WTC11 (cell line): ENCODE data around the gene RAN. TPM values are rescaled to one million over a fixed set of nuclear protein-coding genes. Genes with fewer than 3 reads are reported as not detected.

Experiments used
- ATAC-seq: fragments of 200-7000 bp; cut with Tn5 transposase; 2 replicates; pipeline ENCODE4 v1.10.0; 2021; ENCODE audit warnings: mild to moderate bottlenecking, moderate library complexity
- CTCF ChIA-PET: fragments of 300-600 bp; sonication (Branson Sonifier 250); formaldehyde crosslinking; loops from one replicate; lab custom pipeline; 2021; ENCODE audit warnings: antibody characterized with exemption; lab: Charles Lee
- POLR2A ChIA-PET: fragments of 350-600 bp; sonication (Branson Sonifier 250); formaldehyde crosslinking; loops from one replicate; lab custom pipeline; 2021; ENCODE audit warnings: antibody characterized with exemption; lab: Charles Lee
- DNase-seq: peaks from one replicate; pipeline ENCODE4 v3.0.0; 2021; ENCODE audit warnings: low spot score
- H3K27ac Mint-ChIP-seq: 2 replicates; pipeline ENCODE4 v1.8.0; 2021; ENCODE audit warnings: mixed read lengths
- H3K27me3 Mint-ChIP-seq: 2 replicates; pipeline ENCODE4 v1.8.0; 2021; ENCODE audit warnings: low read depth, mild to moderate bottlenecking, moderate library complexity, mixed read lengths
- H3K36me3 Mint-ChIP-seq: 2 replicates; pipeline ENCODE4 v1.8.0; 2021; ENCODE audit warnings: mixed read lengths
- H3K4me1 Mint-ChIP-seq: 2 replicates; pipeline ENCODE4 v1.8.0; 2022; ENCODE audit warnings: mixed read lengths
- H3K4me3 Mint-ChIP-seq: 2 replicates; pipeline ENCODE4 v1.8.0; 2021; ENCODE audit warnings: mild to moderate bottlenecking, moderate library complexity, mixed read lengths
- H3K9me3 Mint-ChIP-seq: 2 replicates; pipeline ENCODE4 v1.8.0; 2021; ENCODE audit warnings: mixed read lengths
- E2F4 ChIP-seq: sonication (generic); formaldehyde crosslinking; IDR thresholded peaks from 2 replicates; pipeline ENCODE4 v1.8.1; 2022; ENCODE audit warnings: low read depth, mild to moderate bottlenecking, moderate library complexity, missing genetic modification reagents, borderline replicate concordance
- ETV6 ChIP-seq: sonication (generic); formaldehyde crosslinking; IDR thresholded peaks from 2 replicates; pipeline ENCODE4 v1.8.1; 2022; ENCODE audit warnings: mild to moderate bottlenecking, missing genetic modification reagents
- FOXP1 ChIP-seq: sonication (generic); formaldehyde crosslinking; IDR thresholded peaks from 2 replicates; pipeline ENCODE4 v1.8.0; 2022; ENCODE audit warnings: missing genetic modification reagents, mild to moderate bottlenecking, moderate library complexity, borderline replicate concordance
- GTF2I ChIP-seq: fragments of 250-450 bp; sonication (Bioruptor Pico); conservative IDR thresholded peaks from 2 replicates; pipeline ENCODE4 v1.4.0; 2021; ENCODE audit warnings: mild to moderate bottlenecking
- JAZF1 ChIP-seq: fragments of 250-450 bp; sonication (Bioruptor Pico); IDR thresholded peaks from 2 replicates; pipeline ENCODE4 v1.9.0; 2021; ENCODE audit warnings: moderate library complexity, mild to moderate bottlenecking, inconsistent platforms
- MAX ChIP-seq: sonication (generic); formaldehyde crosslinking; IDR thresholded peaks from 2 replicates; pipeline ENCODE4 v1.8.0; 2022; ENCODE audit warnings: mild to moderate bottlenecking, missing genetic modification reagents
- MXD4 ChIP-seq: fragments of 250-450 bp; sonication (Bioruptor Pico); IDR thresholded peaks from 2 replicates; pipeline ENCODE4 v1.8.0; 2021; ENCODE audit warnings: mild to moderate bottlenecking, moderate library complexity, borderline replicate concordance
- PRRX2 ChIP-seq: fragments of 250-450 bp; sonication (Bioruptor Pico); IDR thresholded peaks from 2 replicates; pipeline ENCODE4 v1.8.0; 2021; ENCODE audit warnings: mild to moderate bottlenecking
- TEAD1 ChIP-seq: sonication (generic); formaldehyde crosslinking; IDR thresholded peaks from 2 replicates; pipeline ENCODE4 v1.8.0; 2022; ENCODE audit warnings: mild to moderate bottlenecking, missing genetic modification reagents
- ZNF121 ChIP-seq: sonication (generic); formaldehyde crosslinking; IDR thresholded peaks from 2 replicates; pipeline ENCODE4 v1.8.0; 2023; ENCODE audit warnings: missing genetic modification reagents
- ZNF138 ChIP-seq: sonication (generic); formaldehyde crosslinking; conservative IDR thresholded peaks from 2 replicates; pipeline ENCODE4 v1.8.1; 2022; ENCODE audit warnings: mild to moderate bottlenecking, moderate library complexity, missing genetic modification reagents
- ZNF232 ChIP-seq: sonication (generic); formaldehyde crosslinking; IDR thresholded peaks from 2 replicates; pipeline ENCODE4 v1.8.0; 2022; ENCODE audit warnings: mild to moderate bottlenecking, missing genetic modification reagents
- ZNF416 ChIP-seq: fragments of 250-450 bp; sonication (Bioruptor Pico); IDR thresholded peaks from 2 replicates; pipeline ENCODE4 v1.9.0; 2021; ENCODE audit warnings: mild to moderate bottlenecking, inconsistent platforms
- total RNA-seq: library from RNA; stranded (reverse); gene quantifications from 3 replicates; pipeline ENCODE4 v1.2.3, GENCODE V29; 2021
- TF ChIP-seq, protein P1 (sequence below): sonication (generic); formaldehyde crosslinking; IDR thresholded peaks from 2 replicates; pipeline ENCODE4 v1.8.1; 2022; ENCODE audit warnings: low read depth, missing genetic modification reagents, borderline replicate concordance
- TF ChIP-seq, protein P2 (sequence below): sonication (generic); formaldehyde crosslinking; IDR thresholded peaks from 2 replicates; pipeline ENCODE4 v1.8.1; 2022; ENCODE audit warnings: mild to moderate bottlenecking, moderate library complexity, missing genetic modification reagents
- TF ChIP-seq, protein P3 (sequence below): sonication (generic); formaldehyde crosslinking; IDR thresholded peaks from 2 replicates; pipeline ENCODE4 v1.8.0; 2023; ENCODE audit warnings: missing genetic modification reagents, mild to moderate bottlenecking, borderline replicate concordance
- TF ChIP-seq, protein P4 (sequence below): sonication (generic); formaldehyde crosslinking; IDR thresholded peaks from 2 replicates; pipeline ENCODE4 v1.8.0; 2022; ENCODE audit warnings: mild to moderate bottlenecking, missing genetic modification reagents
- TF ChIP-seq, protein P5 (sequence below): sonication (generic); formaldehyde crosslinking; IDR thresholded peaks from 2 replicates; pipeline ENCODE4 v1.8.1; 2022; ENCODE audit warnings: mild to moderate bottlenecking, missing genetic modification reagents, moderate library complexity, borderline replicate concordance
- TF ChIP-seq, protein P6 (sequence below): sonication (generic); formaldehyde crosslinking; conservative IDR thresholded peaks from 2 replicates; pipeline ENCODE4 v1.8.1; 2022; ENCODE audit warnings: mild to moderate bottlenecking, missing genetic modification reagents

RAN gene
- total RNA-seq, 1 experiment from 2014 or later = 1,745 TPM

GRCh38 chr12:130825771-130826150 lies 46.1 kb upstream of the RAN start:
- peak overlapping the region; percentile 80 for H3K27ac Mint-ChIP-seq
- ATAC-seq = no peak
- H3K36me3 Mint-ChIP-seq = peaks cover 30% of the 10 kb centered on the region
- H3K4me1 Mint-ChIP-seq = peaks cover 32% of the 10 kb centered on the region
- H3K9me3 Mint-ChIP-seq = no peaks in the 10 kb centered on the region
- DNase-seq = no peak
- ChIA-PET CTCF (interaction anchor here (0.5 to 6.2 kb wide), 20 partner anchors 9 to 509 kb away, joined by 3 to 36 read pairs (median 4); no protein-coding TSS in a partner anchor), POLR2A (interaction anchor here (0.6 kb wide), 1 partner anchor 54 kb away, joined by 3 read pairs; no protein-coding TSS in a partner anchor)
- H3K4me3 Mint-ChIP-seq = no peak overlapping the region
- no peaks in the 10 kb centered on the region for H3K27me3 Mint-ChIP-seq
- TF ChIP-seq, protein P1, sequence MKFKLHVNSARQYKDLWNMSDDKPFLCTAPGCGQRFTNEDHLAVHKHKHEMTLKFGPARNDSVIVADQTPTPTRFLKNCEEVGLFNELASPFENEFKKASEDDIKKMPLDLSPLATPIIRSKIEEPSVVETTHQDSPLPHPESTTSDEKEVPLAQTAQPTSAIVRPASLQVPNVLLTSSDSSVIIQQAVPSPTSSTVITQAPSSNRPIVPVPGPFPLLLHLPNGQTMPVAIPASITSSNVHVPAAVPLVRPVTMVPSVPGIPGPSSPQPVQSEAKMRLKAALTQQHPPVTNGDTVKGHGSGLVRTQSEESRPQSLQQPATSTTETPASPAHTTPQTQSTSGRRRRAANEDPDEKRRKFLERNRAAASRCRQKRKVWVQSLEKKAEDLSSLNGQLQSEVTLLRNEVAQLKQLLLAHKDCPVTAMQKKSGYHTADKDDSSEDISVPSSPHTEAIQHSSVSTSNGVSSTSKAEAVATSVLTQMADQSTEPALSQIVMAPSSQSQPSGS = no peak
- TF ChIP-seq ZNF121 (CRISPR knock-in tag) (no peak), TEAD1 (no peak), GTF2I (no peak), PRRX2 (no peak), MXD4 (CRISPR knock-in tag) (no peak), JAZF1 (no peak)
- TF ChIP-seq, protein P2, sequence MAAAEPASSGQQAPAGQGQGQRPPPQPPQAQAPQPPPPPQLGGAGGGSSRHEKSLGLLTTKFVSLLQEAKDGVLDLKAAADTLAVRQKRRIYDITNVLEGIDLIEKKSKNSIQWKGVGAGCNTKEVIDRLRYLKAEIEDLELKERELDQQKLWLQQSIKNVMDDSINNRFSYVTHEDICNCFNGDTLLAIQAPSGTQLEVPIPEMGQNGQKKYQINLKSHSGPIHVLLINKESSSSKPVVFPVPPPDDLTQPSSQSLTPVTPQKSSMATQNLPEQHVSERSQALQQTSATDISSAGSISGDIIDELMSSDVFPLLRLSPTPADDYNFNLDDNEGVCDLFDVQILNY (CRISPR knock-in tag) = no peak
- TF ChIP-seq, protein P3, sequence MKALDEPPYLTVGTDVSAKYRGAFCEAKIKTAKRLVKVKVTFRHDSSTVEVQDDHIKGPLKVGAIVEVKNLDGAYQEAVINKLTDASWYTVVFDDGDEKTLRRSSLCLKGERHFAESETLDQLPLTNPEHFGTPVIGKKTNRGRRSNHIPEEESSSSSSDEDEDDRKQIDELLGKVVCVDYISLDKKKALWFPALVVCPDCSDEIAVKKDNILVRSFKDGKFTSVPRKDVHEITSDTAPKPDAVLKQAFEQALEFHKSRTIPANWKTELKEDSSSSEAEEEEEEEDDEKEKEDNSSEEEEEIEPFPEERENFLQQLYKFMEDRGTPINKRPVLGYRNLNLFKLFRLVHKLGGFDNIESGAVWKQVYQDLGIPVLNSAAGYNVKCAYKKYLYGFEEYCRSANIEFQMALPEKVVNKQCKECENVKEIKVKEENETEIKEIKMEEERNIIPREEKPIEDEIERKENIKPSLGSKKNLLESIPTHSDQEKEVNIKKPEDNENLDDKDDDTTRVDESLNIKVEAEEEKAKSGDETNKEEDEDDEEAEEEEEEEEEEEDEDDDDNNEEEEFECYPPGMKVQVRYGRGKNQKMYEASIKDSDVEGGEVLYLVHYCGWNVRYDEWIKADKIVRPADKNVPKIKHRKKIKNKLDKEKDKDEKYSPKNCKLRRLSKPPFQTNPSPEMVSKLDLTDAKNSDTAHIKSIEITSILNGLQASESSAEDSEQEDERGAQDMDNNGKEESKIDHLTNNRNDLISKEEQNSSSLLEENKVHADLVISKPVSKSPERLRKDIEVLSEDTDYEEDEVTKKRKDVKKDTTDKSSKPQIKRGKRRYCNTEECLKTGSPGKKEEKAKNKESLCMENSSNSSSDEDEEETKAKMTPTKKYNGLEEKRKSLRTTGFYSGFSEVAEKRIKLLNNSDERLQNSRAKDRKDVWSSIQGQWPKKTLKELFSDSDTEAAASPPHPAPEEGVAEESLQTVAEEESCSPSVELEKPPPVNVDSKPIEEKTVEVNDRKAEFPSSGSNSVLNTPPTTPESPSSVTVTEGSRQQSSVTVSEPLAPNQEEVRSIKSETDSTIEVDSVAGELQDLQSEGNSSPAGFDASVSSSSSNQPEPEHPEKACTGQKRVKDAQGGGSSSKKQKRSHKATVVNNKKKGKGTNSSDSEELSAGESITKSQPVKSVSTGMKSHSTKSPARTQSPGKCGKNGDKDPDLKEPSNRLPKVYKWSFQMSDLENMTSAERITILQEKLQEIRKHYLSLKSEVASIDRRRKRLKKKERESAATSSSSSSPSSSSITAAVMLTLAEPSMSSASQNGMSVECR = no peak
- TF ChIP-seq, protein P4, sequence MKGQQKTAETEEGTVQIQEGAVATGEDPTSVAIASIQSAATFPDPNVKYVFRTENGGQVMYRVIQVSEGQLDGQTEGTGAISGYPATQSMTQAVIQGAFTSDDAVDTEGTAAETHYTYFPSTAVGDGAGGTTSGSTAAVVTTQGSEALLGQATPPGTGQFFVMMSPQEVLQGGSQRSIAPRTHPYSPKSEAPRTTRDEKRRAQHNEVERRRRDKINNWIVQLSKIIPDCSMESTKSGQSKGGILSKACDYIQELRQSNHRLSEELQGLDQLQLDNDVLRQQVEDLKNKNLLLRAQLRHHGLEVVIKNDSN = no peak

GRCh38 chr12:130826151-130826801 lies 45.6 kb upstream of the RAN start:
- POLR2A ChIA-PET = interaction anchor here (0.6 kb wide), 1 partner anchor 54 kb away, joined by 3 read pairs; no protein-coding TSS in a partner anchor
- H3K36me3 Mint-ChIP-seq = peaks cover 25% of the 10 kb centered on the region
- TF ChIP-seq E2F4 (CRISPR knock-in tag) = 0 out of 2 replicates have a peak, but pooled peaks have one; percentile 26
- TF ChIP-seq, protein P1 = 0 out of 2 replicates have a peak, but pooled peaks have one; percentile 44
- no peak for TF ChIP-seq MXD4 (CRISPR knock-in tag)
- TF ChIP-seq MAX (CRISPR knock-in tag) = peak; percentile 97
- TF ChIP-seq FOXP1 = peak; percentile 91
- TF ChIP-seq GTF2I = no peak
- TF ChIP-seq, protein P5, sequence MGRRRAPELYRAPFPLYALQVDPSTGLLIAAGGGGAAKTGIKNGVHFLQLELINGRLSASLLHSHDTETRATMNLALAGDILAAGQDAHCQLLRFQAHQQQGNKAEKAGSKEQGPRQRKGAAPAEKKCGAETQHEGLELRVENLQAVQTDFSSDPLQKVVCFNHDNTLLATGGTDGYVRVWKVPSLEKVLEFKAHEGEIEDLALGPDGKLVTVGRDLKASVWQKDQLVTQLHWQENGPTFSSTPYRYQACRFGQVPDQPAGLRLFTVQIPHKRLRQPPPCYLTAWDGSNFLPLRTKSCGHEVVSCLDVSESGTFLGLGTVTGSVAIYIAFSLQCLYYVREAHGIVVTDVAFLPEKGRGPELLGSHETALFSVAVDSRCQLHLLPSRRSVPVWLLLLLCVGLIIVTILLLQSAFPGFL (CRISPR knock-in tag) = no peak
- peak; percentile 83 for TF ChIP-seq ETV6 (CRISPR knock-in tag)
- TF ChIP-seq ZNF138 (CRISPR knock-in tag) = no peak; the same call in 1 of the 2 replicates
- TF ChIP-seq, protein P6, sequence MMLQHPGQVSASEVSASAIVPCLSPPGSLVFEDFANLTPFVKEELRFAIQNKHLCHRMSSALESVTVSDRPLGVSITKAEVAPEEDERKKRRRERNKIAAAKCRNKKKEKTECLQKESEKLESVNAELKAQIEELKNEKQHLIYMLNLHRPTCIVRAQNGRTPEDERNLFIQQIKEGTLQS (CRISPR knock-in tag) = no peak
- TF ChIP-seq ZNF232 (CRISPR knock-in tag) = peak; percentile 95
- TF ChIP-seq ZNF416 (CRISPR knock-in tag) = no peak

More at GRCh38 chr12:130826151-130826801, 45.6 kb upstream of the RAN start:
- Mint-ChIP-seq H3K27me3 (no peaks in the 10 kb centered on the region), H3K4me1 (peaks cover 36% of the 10 kb centered on the region), H3K4me3 (no peak overlapping the region), H3K27ac (peak overlapping the region; percentile 80), H3K9me3 (no peaks in the 10 kb centered on the region)
- DNase-seq (peak; percentile 83), ATAC-seq (peak; percentile 88)
- CTCF ChIA-PET = interaction anchor here (0.5 to 6.2 kb wide), 21 partner anchors 8 to 510 kb away, joined by 3 to 36 read pairs (median 4); no protein-coding TSS in a partner anchor
